Smooth muscle cell of the coronary artery (primary cell): ENCODE measurements around the gene UBE2V1. TPM values are rescaled to one million over a fixed set of nuclear protein-coding genes. Genes with fewer than 3 reads are reported as not detected.

ENCODE experiments used
- total RNA-seq: library from RNA; depleted of rRNA; stranded (reverse); fragments of >200 nt; gene quantifications from 2 replicates; pipeline ENCODE4 v1.2.3, GENCODE V29; 2014; ENCODE audit warnings: low replicate concordance

UBE2V1 gene
- 18.3 and 36.0 TPM in 2 replicates for total RNA-seq

GRCh38 chr20:50112512-50113419 is at the start of gene UBE2V1:
TSS of gene UBE2V1 (minus strand) at chr20:50113150. CDS start at chr20:50113128, 22 bp downstream.

GRCh38 chr20:50153500-50154377 is 40.8 kb upstream of the UBE2V1 start, which contains the start of gene PEDS1:
TSS of gene PEDS1 (minus strand) at chr20:50153723. CDS start at chr20:50153637, 86 bp downstream.

Other genes starting within 250 kb of the UBE2V1 start
- gene SPATA2, start 197.6 kb downstream of the UBE2V1 start, total RNA-seq: 0.59 and 0.98 TPM in 2 replicates
- 40.3 and 76.1 TPM in 2 replicates for gene RNF114, start 176.8 kb downstream of the UBE2V1 start, total RNA-seq
- 0.23 and 2.9 TPM in 2 replicates for gene SNAI1, start 130.2 kb downstream of the UBE2V1 start, total RNA-seq
- 12.6 and 13.4 TPM in 2 replicates for gene PEDS1, start 40.6 kb upstream of the UBE2V1 start, total RNA-seq
- gene CEBPB, start 77.7 kb upstream of the UBE2V1 start, total RNA-seq: 29.7 and 42.6 TPM in 2 replicates